Pancreas (tissue), 10 donors: ENCODE data around the gene NPHS1. TPM values are rescaled to one million over a fixed set of nuclear protein-coding genes. Genes with fewer than 3 reads are reported as not detected.

Experiments used
- ATAC-seq, 4 donors: fragments of 200-7000 bp; cut with Tn5 transposase; one replicate each; pipeline versions ENCODE4 v1.8.0 to v1.9.1; 2020; ENCODE audit warnings: mild to moderate bottlenecking in 4 of 4, moderate library complexity in 4 of 4
- DNase-seq, 6 donors: peaks; one replicate each; pipeline ENCODE4 v3.0.0-alpha.2; 2020
- FAIRE-seq: peaks from 2 replicates; lab custom pipeline; 2012; peaks lifted over from hg19 to GRCh38; lab: Jason Lieb, UNC
- H3K27ac ChIP-seq, 4 donors: fragments of 200-600 bp; sonication (generic); 1 replicate in 3 of 4; 2 replicates in 1 of 4; pipeline versions ENCODE4 v1.5.0 to v1.8.0; 2020
- H3K27me3 ChIP-seq, 4 donors: fragments of 200-600 bp; one replicate each; pipeline ENCODE4 v1.8.0; 2021
- H3K36me3 ChIP-seq, 3 donors: fragments of 200-600 bp; sonication (generic) in 1 of 3; one replicate each; pipeline versions ENCODE4 v1.5.0 to v1.8.0; 2020 to 2021
- H3K4me1 ChIP-seq, 3 donors: fragments of 200-600 bp; one replicate each; pipeline ENCODE4 v1.8.0; 2021
- H3K4me3 ChIP-seq, 4 donors: fragments of 200-600 bp; sonication (generic) in 2 of 4; one replicate each; pipeline versions ENCODE4 v1.5.0 to v1.8.0; 2020 to 2021
- H3K9me3 ChIP-seq, 4 donors: fragments of 200-600 bp; one replicate each; pipeline ENCODE4 v1.8.0; 2021
- CTCF ChIP-seq, 4 donors: fragments of 200-600 bp; sonication (generic) in 3 of 4; IDR thresholded peaks; one replicate each; pipeline versions ENCODE4 v1.5.0 to v1.8.0; 2021; ENCODE audit warnings: antibody characterized with exemption in 4 of 4
- WGBS, 2 donors: extraction: QIAGEN DNeasy Blood & Tissue Kit; methylation state at CpG; one replicate each; pipeline ENCODE4 v1.1.7; 2013; 5-methylcytosine and 5-hydroxymethylcytosine counted together
- intact Hi-C, 3 donors: fragments of 100-400 bp; cut with DNase I; formaldehyde crosslinking; loops; one replicate each; pipeline versions ENCODE4 v1.11.1 to v1.14.2; 2022
- polyA plus RNA-seq, 2 donors: library from polyadenylated mRNA; stranded (reverse); fragments of 200-250 nt; gene quantifications; one replicate each; pipeline ENCODE4 v1.2.3, GENCODE V29; 2013
- total RNA-seq, 6 donors: library from RNA; stranded (reverse); fragmentation: NEBNext Ultra II Directional in 4 of 6; extraction: Animal tissue kit (Norgen Biotek cat#: 25700) in 4 of 6; gene quantifications; one replicate each; pipeline versions ENCODE4 v1.2.1 to v1.2.4, GENCODE V29; 2021 to 2023
- donor health status: healthy with polysubstance abuse.
- donor health status: DM: no; HTN: no; CAD: no; lungs with moderate emphysema.
- donor health status: DM: no; HTN: no; CAD: no.
- donor health status: control.
- donor health status: control.
- donor health status: Bipolar disorder and iron deficiency.
- donor health status: DM: yes; HTN: yes; CAD: no.
- donor health status: DM: no; HTN: no; CAD: no.
- donor health status: DM: no; HTN: no; CAD: no.
- donor health status: DM: yes; HTN: yes; CAD: no.

NPHS1 gene
- total and polyA plus RNA-seq, 8 donors, result 11.5 to 32.3 (median 16.5) TPM

- Histone ChIP-seq H3K4me3 (no peak within 1 kb of the TSS), H3K27ac (no peak within 1 kb of the TSS), H3K36me3 (no peaks in the 10 kb centered on the region), H3K9me3 (no peaks in the 10 kb centered on the region), H3K27me3 (no peaks in the 10 kb centered on the region), H3K4me1 (peaks cover 0 to 5% (median 0%) of the 10 kb centered on the region in 3 donors)
- WGBS, 2 donors, result 67 to 70% methylated on average over 26 of the region's 26 CpGs
- FAIRE-seq, result no peak
- ATAC-seq, result peak in 3 of 4 donors; percentile 18 to 66 (median 56)
- intact Hi-C loops, result no loop called here
- DNase-seq, result peak in 1 of 6 donors; percentile 58
- TF ChIP-seq CTCF (IDR thresholded peaks at IDR 0.05), result no peak
Observed at GRCh38 chr19:35812220-35813042, 39.9 kb downstream of the NPHS1 start, which contains the start of gene PRODH2. PRODH2 (minus strand) TSS chr19:35812845; CDS start chr19:35812805, 40 bp downstream.

GRCh38 chr19:35811317-35812219, 40.7 kb downstream of the NPHS1 start:
- TF ChIP-seq CTCF (IDR thresholded peaks at IDR 0.05), result no peak
- Histone ChIP-seq H3K4me1 (peaks cover 0 to 5% (median 0%) of the 10 kb centered on the region in 3 donors), H3K36me3 (no peaks in the 10 kb centered on the region), H3K4me3 (no peak overlapping the region), H3K27ac (no peak overlapping the region), H3K9me3 (no peaks in the 10 kb centered on the region), H3K27me3 (no peaks in the 10 kb centered on the region)
- no peak for ATAC-seq
- 78 to 83% methylated on average over 18 of the region's 18 CpGs for WGBS, 2 donors
- no peak for FAIRE-seq
- intact Hi-C loops, result no loop called here
- DNase-seq, result no peak

- H3K27ac ChIP-seq, result no peak overlapping the region
- intact Hi-C loops, result no loop called here
- no peak overlapping the region for H3K4me3 ChIP-seq
- no peak for FAIRE-seq
- peaks cover 0 to 2% (median 0%) of the 10 kb centered on the region in 3 donors for H3K4me1 ChIP-seq
- H3K36me3 ChIP-seq, result no peaks in the 10 kb centered on the region
- no peak for TF ChIP-seq CTCF (IDR thresholded peaks at IDR 0.05)
- H3K9me3 ChIP-seq, result no peaks in the 10 kb centered on the region
- WGBS, 2 donors, result 91 to 94% methylated on average over 5 of the region's 5 CpGs
- no peak for ATAC-seq
- DNase-seq, result no peak
- H3K27me3 ChIP-seq, result no peaks in the 10 kb centered on the region
Observed at GRCh38 chr19:35807633-35808032, 44.7 kb downstream of the NPHS1 start.

- intact Hi-C loops, result no loop called here
- DNase-seq (no peak), ATAC-seq (no peak), FAIRE-seq (no peak)
- no peak overlapping the region for H3K4me3 ChIP-seq
- H3K27me3 ChIP-seq, result no peaks in the 10 kb centered on the region
- no peaks in the 10 kb centered on the region for H3K36me3 ChIP-seq
- no peak for TF ChIP-seq CTCF (IDR thresholded peaks at IDR 0.05)
- H3K4me1 ChIP-seq, result no peaks in the 10 kb centered on the region
- no peak overlapping the region for H3K27ac ChIP-seq
- WGBS, 2 donors, result 88 to 89% methylated on average over 18 of the region's 18 CpGs
- no peaks in the 10 kb centered on the region for H3K9me3 ChIP-seq
Observed at GRCh38 chr19:35806597-35806996, 45.7 kb downstream of the NPHS1 start.
